GM21619 (cell line): ENCODE results near the gene CFHR1.
"Not testable (repeated sequence)": the region's sequence is repeated elsewhere in the genome, so short reads cannot be mapped to it uniquely, and the experiment has no call there.

Source experiments
- ATAC-seq: cut with Tn5 transposase; IDR thresholded peaks from one replicate; pipeline ENCODE4 v1.9.1; 2021; ENCODE audit not compliant: unreplicated experiment

Gene CFHR1

GRCh38 chr1:196819531-196819930 lies at the start of gene CFHR1:
CFHR1 (plus strand) TSS chr1:196819731; CDS start chr1:196819845, 114 bp downstream.
- ATAC-seq, result not testable (repeated sequence)

- ATAC-seq, result not testable (repeated sequence)
Measured at GRCh38 chr1:196769823-196770222, 49.7 kb upstream of the CFHR1 start.

GRCh38 chr1:196773713-196774112 lies 45.8 kb upstream of the CFHR1 start:
- ATAC-seq, result no peak

GRCh38 chr1:196774175-196774574 lies 45.4 kb upstream of the CFHR1 start:
- ATAC-seq, result no peak

- ATAC-seq, result peak; percentile 99
Measured at GRCh38 chr1:196774603-196775002, 44.9 kb upstream of the CFHR1 start, which contains the start of gene CFHR3. CFHR3 (plus strand) TSS chr1:196774840; CDS start chr1:196774887, 47 bp downstream.

- ATAC-seq, result no peak
Measured at GRCh38 chr1:196777603-196778002, 41.9 kb upstream of the CFHR1 start.

GRCh38 chr1:196779093-196779492 lies 40.4 kb upstream of the CFHR1 start:
- no peak for ATAC-seq

- ATAC-seq, result not testable (repeated sequence)
Measured at GRCh38 chr1:196791252-196791651, 28.3 kb upstream of the CFHR1 start.

- not testable (repeated sequence) for ATAC-seq
Measured at GRCh38 chr1:196794103-196794502, 25.4 kb upstream of the CFHR1 start.

GRCh38 chr1:196797891-196798290 lies 21.6 kb upstream of the CFHR1 start:
- no peak for ATAC-seq

- not testable (repeated sequence) for ATAC-seq
Measured at GRCh38 chr1:196801920-196802319, 17.6 kb upstream of the CFHR1 start.

GRCh38 chr1:196808529-196809235 lies 10.8 kb upstream of the CFHR1 start:
- no peak for ATAC-seq

GRCh38 chr1:196817442-196817841 lies 2.1 kb upstream of the CFHR1 start:
- ATAC-seq, result not testable (repeated sequence)

GRCh38 chr1:196827860-196828259 lies 8.3 kb downstream of the CFHR1 start:
- peak; percentile 93 for ATAC-seq

- peak; percentile 61 for ATAC-seq
Measured at GRCh38 chr1:196849613-196850492, 30.3 kb downstream of the CFHR1 start.

- ATAC-seq, result no peak
Measured at GRCh38 chr1:196856053-196856452, 36.5 kb downstream of the CFHR1 start.

- no peak for ATAC-seq
Measured at GRCh38 chr1:196857188-196857587, 37.7 kb downstream of the CFHR1 start.

GRCh38 chr1:196858811-196859210 lies 39.3 kb downstream of the CFHR1 start:
- ATAC-seq, result no peak

- ATAC-seq, result no peak
Measured at GRCh38 chr1:196860323-196860884, 40.9 kb downstream of the CFHR1 start.

GRCh38 chr1:196861429-196861828 lies 41.9 kb downstream of the CFHR1 start:
- ATAC-seq, result no peak

GRCh38 chr1:196866974-196867373 lies 47.4 kb downstream of the CFHR1 start:
- ATAC-seq, result no peak

- no peak for ATAC-seq
Measured at GRCh38 chr1:196873385-196873784, 53.9 kb downstream of the CFHR1 start.
